Measurements from ENCODE around the gene ACSL3. TPM values are rescaled to one million over a fixed set of nuclear protein-coding genes. Genes with fewer than 3 reads are reported as not detected.

ACSL3 gene
- total RNA-seq, 4 donors from 2014 or later, result 46.5 to 71.6 (median 52.1) TPM

GRCh38 chr2:222875482-222875881, 14.6 kb downstream of the ACSL3 start:
- Histone ChIP-seq H3K36me3 (no peaks in the 10 kb centered on the region), H3K27me3 (no peaks in the 10 kb centered on the region), H3K27ac (no peak overlapping the region), H3K4me3 (no peak overlapping the region), H3K4me1 (peaks cover 0 to 45% (median 7%) of the 10 kb centered on the region in 3 donors), H3K9me3 (no peaks in the 10 kb centered on the region)
- 98 to 100% methylated on average over 3 of the region's 3 CpGs for WGBS, 2 donors (ENCODE audit: low coverage in 1 of 2)
- no peak for ATAC-seq
- TF ChIP-seq POLR2A (IDR thresholded peaks at IDR 0.05) (no peak), POLR2AphosphoS5 (IDR thresholded peaks at IDR 0.05) (no peak), EP300 (IDR thresholded peaks at IDR 0.05) (no peak)
- TF ChIP-seq, protein P1, sequence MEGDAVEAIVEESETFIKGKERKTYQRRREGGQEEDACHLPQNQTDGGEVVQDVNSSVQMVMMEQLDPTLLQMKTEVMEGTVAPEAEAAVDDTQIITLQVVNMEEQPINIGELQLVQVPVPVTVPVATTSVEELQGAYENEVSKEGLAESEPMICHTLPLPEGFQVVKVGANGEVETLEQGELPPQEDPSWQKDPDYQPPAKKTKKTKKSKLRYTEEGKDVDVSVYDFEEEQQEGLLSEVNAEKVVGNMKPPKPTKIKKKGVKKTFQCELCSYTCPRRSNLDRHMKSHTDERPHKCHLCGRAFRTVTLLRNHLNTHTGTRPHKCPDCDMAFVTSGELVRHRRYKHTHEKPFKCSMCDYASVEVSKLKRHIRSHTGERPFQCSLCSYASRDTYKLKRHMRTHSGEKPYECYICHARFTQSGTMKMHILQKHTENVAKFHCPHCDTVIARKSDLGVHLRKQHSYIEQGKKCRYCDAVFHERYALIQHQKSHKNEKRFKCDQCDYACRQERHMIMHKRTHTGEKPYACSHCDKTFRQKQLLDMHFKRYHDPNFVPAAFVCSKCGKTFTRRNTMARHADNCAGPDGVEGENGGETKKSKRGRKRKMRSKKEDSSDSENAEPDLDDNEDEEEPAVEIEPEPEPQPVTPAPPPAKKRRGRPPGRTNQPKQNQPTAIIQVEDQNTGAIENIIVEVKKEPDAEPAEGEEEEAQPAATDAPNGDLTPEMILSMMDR (IDR thresholded peaks at IDR 0.05), result no peak

- H3K9me3 ChIP-seq, result no peaks in the 10 kb centered on the region
- ATAC-seq, result no peak
- no peaks in the 10 kb centered on the region for H3K36me3 ChIP-seq
- no peaks in the 10 kb centered on the region for H3K27me3 ChIP-seq
- H3K4me3 ChIP-seq, result no peak overlapping the region
- TF ChIP-seq EP300 (IDR thresholded peaks at IDR 0.05), result no peak
- TF ChIP-seq, protein P1 (IDR thresholded peaks at IDR 0.05), result no peak
- no peak for TF ChIP-seq POLR2A (IDR thresholded peaks at IDR 0.05)
- TF ChIP-seq POLR2AphosphoS5 (IDR thresholded peaks at IDR 0.05), result no peak
- peaks cover 0 to 33% (median 3%) of the 10 kb centered on the region in 3 donors for H3K4me1 ChIP-seq
- H3K27ac ChIP-seq, result no peak overlapping the region
Observed at GRCh38 chr2:222876947-222877346, 16.1 kb downstream of the ACSL3 start.

- Histone ChIP-seq H3K4me1 (peaks cover 0 to 36% (median 3%) of the 10 kb centered on the region in 3 donors), H3K27me3 (no peaks in the 10 kb centered on the region), H3K36me3 (no peaks in the 10 kb centered on the region), H3K27ac (no peak overlapping the region), H3K4me3 (no peak overlapping the region), H3K9me3 (no peaks in the 10 kb centered on the region)
- 70 to 73% methylated on average over 1 to 2 of the region's 2 CpGs for WGBS, 2 donors (ENCODE audit: low coverage in 1 of 2)
- TF ChIP-seq POLR2AphosphoS5 (IDR thresholded peaks at IDR 0.05), result no peak
- TF ChIP-seq, protein P1 (IDR thresholded peaks at IDR 0.05), result no peak
- no peak for TF ChIP-seq POLR2A (IDR thresholded peaks at IDR 0.05)
- no peak for TF ChIP-seq EP300 (IDR thresholded peaks at IDR 0.05)
- no peak for ATAC-seq
Observed at GRCh38 chr2:222877556-222878300, 16.9 kb downstream of the ACSL3 start.

- Histone ChIP-seq H3K9me3 (no peaks in the 10 kb centered on the region), H3K4me3 (no peak overlapping the region), H3K27ac (no peak overlapping the region), H3K27me3 (no peaks in the 10 kb centered on the region), H3K36me3 (no peaks in the 10 kb centered on the region), H3K4me1 (peaks cover 2 to 42% (median 3%) of the 10 kb centered on the region in 3 donors)
- TF ChIP-seq EP300 (IDR thresholded peaks at IDR 0.05) (no peak), POLR2AphosphoS5 (IDR thresholded peaks at IDR 0.05) (no peak), POLR2A (IDR thresholded peaks at IDR 0.05) (no peak)
- TF ChIP-seq, protein P1 (IDR thresholded peaks at IDR 0.05), result no peak
- no peak for ATAC-seq
- WGBS, 2 donors (ENCODE audit: low coverage in 1 of 2), result 93 to 100% methylated on average over 4 to 5 of the region's 5 CpGs
Observed at GRCh38 chr2:222878301-222878876, 17.6 kb downstream of the ACSL3 start.
